ENCODE data around the gene CFAP210. TPM values are rescaled to one million over a fixed set of nuclear protein-coding genes. Genes with fewer than 3 reads are reported as not detected.
"Not testable (repeated sequence)": the region's sequence is repeated elsewhere in the genome, so short reads cannot be mapped to it uniquely, and the experiment has no call there.

CFAP210 gene
- polyA plus RNA-seq, 3 donors from 2014 or later, result not detected

- peak overlapping the region in 1 of 6 donors; percentile 54 for H3K27ac Mint-ChIP-seq
- H3K4me3 Mint-ChIP-seq, result not testable (repeated sequence)
These were observed 78.2 kb downstream of the CFAP210 start for GRCh38 chr2:169615982-169616381.

DNA sequence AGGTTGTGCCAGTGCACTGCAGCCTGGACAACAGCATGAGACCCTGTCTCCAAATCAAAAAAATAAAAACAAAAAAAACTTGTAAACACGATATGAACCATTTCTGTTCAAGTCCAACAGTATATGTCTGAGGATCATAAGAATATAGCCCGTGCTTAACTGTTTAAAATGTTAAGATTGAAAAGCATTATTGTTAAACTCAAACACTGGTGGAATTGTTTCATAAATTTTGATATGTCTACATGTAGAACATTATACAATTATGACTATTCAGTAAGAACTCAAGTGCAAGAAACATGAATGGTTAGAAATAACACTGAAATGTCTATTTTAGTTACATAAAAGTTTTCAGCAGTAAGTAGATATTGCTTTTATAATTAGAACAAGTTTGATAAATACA lies 80.3 kb downstream of the CFAP210 start:
- Mint-ChIP-seq H3K27ac (no peak overlapping the region), H3K36me3 (peaks cover 51 to 79% (median 61%) of the 10 kb centered on the region in 3 donors), H3K4me3 (no peak overlapping the region), H3K4me1 (peaks cover 12 to 33% of the 10 kb centered on the region in 2 donors), H3K9me3 (no peaks in the 10 kb centered on the region), H3K27me3 (ENCODE audit: low read depth in 3 of 3) (peaks cover 0 to 2% (median 2%) of the 10 kb centered on the region in 3 donors)
- DNase-seq, result no peak

More at GRCh38 chr2:169615982-169616381, 78.2 kb downstream of the CFAP210 start:
- not testable (repeated sequence) for H3K9me3 Mint-ChIP-seq; DNase-seq; H3K27me3 Mint-ChIP-seq (ENCODE audit: low read depth in 3 of 3)
- peaks cover 21 to 49% of the 10 kb centered on the region in 2 donors for H3K4me1 Mint-ChIP-seq
- H3K36me3 Mint-ChIP-seq, result peaks cover 43 to 74% (median 70%) of the 10 kb centered on the region in 3 donors

GRCh38 chr2:169609264-169609663 lies 84.9 kb downstream of the CFAP210 start:
- H3K36me3 Mint-ChIP-seq, result peaks cover 32 to 61% (median 33%) of the 10 kb centered on the region in 3 donors
- no peak for DNase-seq
- no peak overlapping the region for H3K4me3 Mint-ChIP-seq
- H3K9me3 Mint-ChIP-seq, result no peaks in the 10 kb centered on the region
- peaks cover 0 to 9% of the 10 kb centered on the region in 2 donors for H3K4me1 Mint-ChIP-seq
- H3K27me3 Mint-ChIP-seq (ENCODE audit: low read depth in 3 of 3), result peaks cover 0 to 2% (median 2%) of the 10 kb centered on the region in 3 donors
- no peak overlapping the region for H3K27ac Mint-ChIP-seq

- Mint-ChIP-seq H3K36me3 (peaks cover 0 to 3% (median 0%) of the 10 kb centered on the region in 3 donors), H3K9me3 (no peaks in the 10 kb centered on the region), H3K4me1 (peaks cover 22 to 38% of the 10 kb centered on the region in 2 donors), H3K27ac (no peak overlapping the region), H3K4me3 (no peak overlapping the region), H3K27me3 (ENCODE audit: low read depth in 3 of 3) (peaks cover 0 to 2% (median 0%) of the 10 kb centered on the region in 3 donors)
- DNase-seq, result no peak
These were observed 94.6 kb downstream of the CFAP210 start for GRCh38 chr2:169599568-169599967.

GRCh38 chr2:169598982-169599381 lies 95.2 kb downstream of the CFAP210 start:
- H3K4me3 Mint-ChIP-seq, result no peak overlapping the region
- peaks cover 22 to 38% of the 10 kb centered on the region in 2 donors for H3K4me1 Mint-ChIP-seq
- no peaks in the 10 kb centered on the region for H3K36me3 Mint-ChIP-seq
- H3K9me3 Mint-ChIP-seq, result no peaks in the 10 kb centered on the region
- no peak overlapping the region for H3K27ac Mint-ChIP-seq
- no peak for DNase-seq
- H3K27me3 Mint-ChIP-seq (ENCODE audit: low read depth in 3 of 3), result peaks cover 0 to 2% (median 0%) of the 10 kb centered on the region in 3 donors

DNA sequence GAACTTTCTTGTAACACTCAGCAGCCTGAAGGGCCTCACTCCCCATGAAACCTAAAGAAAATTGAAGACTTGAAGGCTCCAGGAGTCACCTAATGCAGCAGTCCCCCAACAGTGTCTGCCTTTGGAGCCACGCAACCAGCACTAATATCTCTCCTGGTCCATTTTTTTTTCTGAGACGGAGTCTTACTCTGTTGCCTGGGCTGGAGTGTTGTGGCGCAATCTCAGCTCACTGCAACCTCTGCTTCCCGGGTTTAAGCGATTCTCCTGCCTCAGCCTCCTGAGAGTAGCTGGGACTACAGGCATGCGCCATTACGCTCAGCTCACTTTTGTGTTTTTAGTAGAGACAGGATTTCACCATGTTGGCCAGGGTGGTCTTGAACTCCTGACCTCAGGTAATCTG lies 97.7 kb downstream of the CFAP210 start:
- H3K4me3 Mint-ChIP-seq; DNase-seq; H3K36me3 Mint-ChIP-seq; H3K9me3 Mint-ChIP-seq; H3K27me3 Mint-ChIP-seq (ENCODE audit: low read depth in 3 of 3): not testable (repeated sequence)
- Mint-ChIP-seq H3K27ac (peak overlapping the region in 1 of 6 donors; percentile 49), H3K4me1 (peaks cover 21 to 29% of the 10 kb centered on the region in 2 donors)

Other genes with a start within 250 kb of the CFAP210 start
- gene BBS5, start 214.9 kb downstream of the CFAP210 start, polyA plus RNA-seq, result under 1 TPM in 2 of 3 donors, not detected in 1; 0.51 to 0.69 TPM
- not detected for gene KLHL41, start 184.7 kb downstream of the CFAP210 start, polyA plus RNA-seq
- 10 to 100 TPM in 1 of 3 donors, 1 to 10 TPM in 2; 5.8 to 11.4 (median 7.7) TPM for gene FASTKD1, start 120.5 kb downstream of the CFAP210 start, polyA plus RNA-seq
- 10 to 100 TPM; 27.9 to 70.7 (median 34.9) TPM for gene PPIG, start 110.1 kb downstream of the CFAP210 start, polyA plus RNA-seq
- gene PHOSPHO2, start 64 bp upstream of the CFAP210 start, polyA plus RNA-seq, result 1 to 10 TPM; 2.5 to 4.5 (median 2.7) TPM
- gene KLHL23, start 39.4 kb upstream of the CFAP210 start, polyA plus RNA-seq, result 1 to 10 TPM; 1.3 to 2.6 (median 2.5) TPM
- gene SSB, start 104.5 kb upstream of the CFAP210 start, polyA plus RNA-seq, result 100 to 1,000 TPM in 1 of 3 donors, 10 to 100 TPM in 2; 67.1 to 115 (median 73.1) TPM
- gene METTL5, start 130.5 kb upstream of the CFAP210 start, polyA plus RNA-seq, result 100 to 1,000 TPM in 1 of 3 donors, 10 to 100 TPM in 2; 78.5 to 147 (median 97.5) TPM
- 10 to 100 TPM in 1 of 3 donors, 1 to 10 TPM in 2; 3.8 to 11.5 (median 5.1) TPM for gene UBR3, start 133.0 kb upstream of the CFAP210 start, polyA plus RNA-seq